GM18499 (cell line): ENCODE results near the gene ZNF710.

ENCODE experiments used
- ATAC-seq: cut with Tn5 transposase; IDR thresholded peaks from one replicate; pipeline ENCODE4 v1.9.1; 2021; ENCODE audit warnings: moderate number of reproducible peaks; ENCODE audit not compliant: insufficient read depth, unreplicated experiment

Gene ZNF710

GRCh38 chr15:90015294-90015693 lies 14.2 kb downstream of the ZNF710 start:
- no peak for ATAC-seq

DNA sequence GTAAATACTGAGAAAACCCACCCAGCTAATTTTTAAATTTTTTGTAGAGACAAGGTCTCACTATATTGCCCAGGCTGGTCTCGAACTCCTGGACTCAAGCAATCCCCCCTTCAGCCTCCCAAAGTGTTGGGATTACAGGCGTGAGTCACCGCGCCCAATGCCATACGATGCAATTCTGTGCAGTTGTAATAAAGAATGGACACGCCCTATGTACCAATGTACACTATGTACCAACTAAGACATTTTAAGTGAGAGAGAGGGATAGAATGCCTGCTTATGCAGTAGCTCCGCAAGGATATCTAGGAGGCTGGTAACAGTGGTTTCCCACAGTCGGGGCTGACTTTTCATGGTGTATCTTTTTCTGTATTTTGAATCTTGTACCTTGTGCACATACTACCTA lies 14.6 kb downstream of the ZNF710 start:
- ATAC-seq, result no peak

DNA sequence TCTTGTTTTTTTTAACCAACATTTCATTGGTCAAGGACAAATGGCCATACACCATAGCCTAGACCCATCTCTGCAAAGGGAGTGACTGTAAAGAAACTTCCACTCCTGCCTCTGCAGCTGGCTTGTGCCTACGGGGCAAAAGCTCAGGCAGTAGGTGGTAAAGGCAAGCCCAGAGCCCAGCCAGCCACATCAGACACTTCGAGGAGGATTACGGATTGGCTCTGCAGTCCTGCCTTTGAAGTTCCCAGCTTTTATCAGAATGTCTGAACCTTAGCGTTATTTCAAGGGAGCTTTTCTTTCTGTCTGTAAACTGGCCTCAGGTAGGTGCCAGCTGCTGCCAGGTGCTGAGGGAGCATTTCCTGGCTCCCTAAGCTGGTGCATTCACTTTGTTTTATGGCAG lies 15.6 kb downstream of the ZNF710 start:
- no peak for ATAC-seq

- ATAC-seq, result no peak
These were observed 17.2 kb downstream of the ZNF710 start for GRCh38 chr15:90018216-90018831.

DNA sequence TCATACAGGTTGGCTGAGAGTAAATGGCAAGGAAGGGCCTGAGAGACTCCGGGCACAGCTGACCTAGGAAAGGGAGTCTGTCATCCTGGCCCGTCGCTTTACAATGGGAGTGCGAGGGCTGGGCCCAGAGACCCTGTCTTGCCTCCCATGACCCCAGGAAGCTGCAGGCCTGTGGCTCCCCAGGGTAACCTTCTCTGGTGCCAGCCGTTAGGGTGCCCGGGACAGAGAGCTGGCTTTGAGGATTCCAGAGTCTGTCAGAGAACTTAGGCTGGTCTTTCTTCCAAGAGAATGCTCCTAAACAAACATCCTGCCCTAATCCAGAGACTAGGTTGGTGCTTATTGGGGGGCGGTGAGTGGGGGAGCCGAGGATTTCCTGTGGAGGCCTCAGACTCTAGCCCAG lies 18.5 kb downstream of the ZNF710 start:
- ATAC-seq, result no peak

- no peak for ATAC-seq
These were observed 19.1 kb downstream of the ZNF710 start for GRCh38 chr15:90020021-90020735.

GRCh38 chr15:90020936-90021507 lies 19.9 kb downstream of the ZNF710 start:
- no peak for ATAC-seq

- ATAC-seq, result no peak
These were observed 21.2 kb downstream of the ZNF710 start for GRCh38 chr15:90022345-90022744.

- no peak for ATAC-seq
These were observed 22.0 kb downstream of the ZNF710 start for GRCh38 chr15:90022905-90023700.

DNA sequence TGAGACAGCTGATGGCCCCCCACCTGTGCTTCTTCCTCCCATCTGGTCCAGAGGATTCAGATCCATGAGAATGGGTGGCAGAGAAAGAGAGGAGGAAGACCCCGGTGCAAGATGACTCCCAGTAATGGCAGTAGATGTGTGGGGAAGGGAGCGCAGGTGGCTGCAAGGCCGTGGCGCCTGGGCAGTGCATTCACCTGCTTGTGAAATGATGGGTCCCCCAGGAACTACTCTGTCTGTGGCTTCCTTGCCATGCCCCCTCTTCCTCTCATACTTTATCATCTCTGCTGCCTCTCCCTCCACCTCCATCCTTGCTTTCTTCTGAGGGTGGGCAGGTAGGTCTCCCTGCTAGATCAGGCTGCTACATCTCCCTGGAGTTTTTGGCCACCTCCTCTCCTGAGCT lies 23.3 kb downstream of the ZNF710 start:
- ATAC-seq, result no peak

DNA sequence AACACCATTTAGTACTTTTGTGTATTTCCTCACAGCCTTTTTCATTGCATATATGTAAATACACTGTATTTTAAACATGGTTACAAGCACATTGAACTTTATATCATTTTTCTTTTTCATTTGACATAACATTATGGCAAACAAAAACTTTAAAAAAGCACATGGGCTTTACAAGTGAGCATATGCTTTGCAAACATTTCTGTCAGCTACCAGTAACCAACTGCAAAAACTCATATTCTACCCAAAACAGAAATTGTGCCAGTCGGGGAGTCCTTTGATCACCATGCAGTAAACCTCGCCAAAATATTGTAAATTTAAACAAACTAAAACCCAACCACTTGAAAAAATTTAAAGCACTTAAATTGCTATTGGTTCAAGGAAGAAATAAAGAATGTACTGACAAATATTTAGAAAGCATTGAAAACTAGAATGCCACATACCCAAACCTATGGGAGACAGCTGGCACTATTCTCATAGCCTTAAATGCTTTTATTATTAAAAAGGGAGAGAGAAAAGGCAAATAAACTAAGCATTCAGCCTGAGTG lies 24.4 kb downstream of the ZNF710 start:
- ATAC-seq, result no peak

GRCh38 chr15:90028376-90028944 lies 27.3 kb downstream of the ZNF710 start:
- no peak for ATAC-seq

DNA sequence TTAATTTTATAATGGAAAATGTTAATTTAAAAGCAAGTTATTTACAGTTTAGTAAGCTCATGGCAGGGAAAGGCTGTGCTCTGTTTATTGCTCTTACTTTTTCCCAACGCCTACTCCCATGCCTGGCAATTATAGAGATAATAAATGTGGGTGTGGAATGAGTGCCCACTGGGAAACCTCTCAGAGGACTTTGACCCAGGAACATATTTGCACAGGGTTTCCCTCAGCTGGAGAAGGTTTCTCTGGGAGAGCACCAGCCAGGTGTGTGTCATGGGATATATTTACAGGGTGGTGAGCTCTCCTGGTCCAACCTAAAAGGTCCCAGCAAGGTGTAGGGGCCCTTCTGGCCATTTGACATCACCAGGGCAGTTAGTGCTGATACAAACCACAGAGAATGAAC lies 27.9 kb downstream of the ZNF710 start:
- no peak for ATAC-seq

GRCh38 chr15:90030376-90030775 lies 29.3 kb downstream of the ZNF710 start:
- ATAC-seq, result no peak

DNA sequence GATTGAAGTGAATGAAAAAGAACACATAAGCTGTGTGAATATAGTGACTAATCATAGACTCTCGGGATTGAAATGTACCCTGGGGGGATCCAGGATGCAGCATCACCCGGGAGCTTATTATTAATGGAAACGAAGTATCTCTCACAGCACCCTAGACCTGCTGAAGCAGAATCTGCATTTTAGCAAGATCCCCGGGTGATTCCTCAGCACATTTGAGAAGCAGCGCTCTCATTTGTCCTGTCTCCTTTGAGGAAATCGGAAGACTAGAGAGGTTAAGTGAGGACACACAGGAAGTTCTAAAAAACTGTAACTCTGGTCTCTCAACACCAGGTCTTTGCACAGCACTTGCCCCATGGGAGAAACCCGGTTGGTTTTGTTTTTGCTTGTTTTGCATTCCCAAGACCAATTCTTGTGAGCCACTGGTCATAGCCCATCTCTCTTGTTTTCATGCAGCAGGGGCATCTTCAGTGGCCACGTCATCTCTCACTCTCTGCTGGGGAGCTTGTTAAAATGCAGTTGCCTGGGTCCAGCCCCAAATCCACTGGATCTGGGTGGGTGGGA lies 30.2 kb downstream of the ZNF710 start:
- peak; percentile 76 for ATAC-seq

DNA sequence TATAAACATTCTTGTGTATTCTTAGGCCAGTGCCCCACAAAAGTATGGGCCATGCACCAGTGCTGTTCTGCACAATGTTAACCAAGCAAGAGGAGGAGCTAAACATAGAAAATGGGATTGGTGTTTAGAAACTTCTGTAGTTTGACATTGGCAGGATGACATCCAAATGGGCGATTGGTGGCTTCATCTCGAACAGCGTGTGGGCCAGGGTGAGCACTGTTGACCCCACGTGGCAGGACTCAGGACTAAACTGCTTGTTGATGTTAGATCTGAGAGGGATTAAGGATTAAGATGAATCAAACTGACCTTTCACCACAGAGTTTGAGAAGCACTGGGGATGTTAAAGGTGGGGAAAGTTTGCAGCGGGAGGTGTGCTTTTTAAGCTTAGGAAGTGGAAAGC lies 31.9 kb downstream of the ZNF710 start:
- no peak for ATAC-seq

GRCh38 chr15:90033448-90033847 lies 32.3 kb downstream of the ZNF710 start:
- ATAC-seq, result no peak

GRCh38 chr15:90035095-90035839 lies 34.1 kb downstream of the ZNF710 start:
- no peak for ATAC-seq

DNA sequence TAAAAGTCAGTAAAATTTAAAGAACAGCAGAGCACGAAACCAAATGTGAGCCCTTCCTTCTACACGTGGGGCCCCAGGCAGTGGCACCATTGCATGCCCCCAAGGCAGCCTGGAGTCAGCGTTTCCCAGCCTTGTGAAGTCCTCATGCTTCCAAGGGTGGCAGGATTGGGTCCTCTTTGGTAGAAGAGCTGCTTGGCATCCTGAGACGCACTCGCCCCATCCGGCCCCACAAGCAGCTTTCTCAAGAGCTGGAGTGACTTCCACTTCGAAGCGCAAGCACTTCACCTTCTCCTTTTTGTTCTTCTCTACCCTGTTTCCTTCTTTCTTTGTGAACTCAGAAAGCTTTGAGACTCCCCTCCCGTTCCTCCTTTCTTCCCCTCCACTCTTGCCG lies 34.7 kb downstream of the ZNF710 start:
- no peak for ATAC-seq
